ENCODE measurements around the gene WIPI1.

WIPI1 gene

DNA sequence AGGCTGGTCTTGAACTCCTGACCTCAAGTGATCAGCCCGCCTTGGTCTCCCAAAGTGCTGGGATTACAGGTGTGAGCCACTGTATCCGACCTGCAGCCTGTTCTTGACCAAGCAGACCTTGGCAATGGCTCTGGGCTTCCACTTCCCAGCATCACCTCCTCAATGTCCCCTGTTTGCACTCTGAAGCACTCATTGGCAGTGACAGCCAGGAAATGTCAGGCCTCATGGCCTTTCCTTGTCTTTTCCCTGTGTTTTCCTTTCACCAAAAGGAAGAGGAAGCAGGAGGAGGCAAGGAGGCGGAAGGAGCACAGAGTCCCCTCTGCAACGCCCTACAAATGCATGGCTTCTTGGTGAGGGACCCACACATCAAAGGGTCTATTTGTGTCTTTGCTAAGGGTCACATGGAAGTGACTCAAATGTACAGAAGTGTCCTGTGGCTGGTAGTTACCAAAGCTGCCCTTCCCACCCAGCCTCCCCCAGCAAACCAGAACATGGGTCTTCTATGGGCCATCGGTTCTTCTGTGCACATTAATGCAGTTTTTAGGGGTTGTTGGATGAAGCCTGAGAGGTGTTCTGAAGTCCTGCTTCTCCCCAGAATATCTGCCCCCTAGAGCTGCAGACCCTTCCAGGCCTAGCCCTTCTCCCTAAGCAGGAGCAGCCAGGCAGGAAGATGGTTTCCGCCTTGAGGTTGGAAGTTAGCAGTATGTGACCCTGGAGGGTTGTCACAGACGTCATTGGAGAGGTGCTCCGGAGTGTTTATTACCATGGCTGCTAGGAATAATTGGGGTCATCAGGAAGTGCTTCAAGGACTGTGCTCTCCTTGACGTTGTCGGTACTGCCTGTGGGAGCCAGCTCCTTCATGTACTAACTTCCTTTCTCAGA, 60.8 kb downstream of the WIPI1 start:
- Histone ChIP-seq H3K27ac (ENCODE audit: low read depth, low read length) (no peak overlapping the region), H3K36me3 (ENCODE audit: control insufficient read depth, insufficient read depth, low read length) (no peaks in the 10 kb centered on the region), H3K79me1 (ENCODE audit: low read length) (no peaks in the 10 kb centered on the region), H3K4me1 (ENCODE audit: control insufficient read depth, low read depth, low read length) (no peaks in the 10 kb centered on the region), H4K5ac (ENCODE audit: low read length) (no peak overlapping the region), H3K18ac (ENCODE audit: low read length) (no peak overlapping the region), H2AK5ac (ENCODE audit: low read length) (no peak overlapping the region), H4K8ac (ENCODE audit: low read depth, low read length) (no peak overlapping the region), H3K79me2 (ENCODE audit: control insufficient read depth, insufficient read depth, low read length) (no peaks in the 10 kb centered on the region), H3K4me3 (ENCODE audit: low read length) (no peak overlapping the region), H3K4me2 (ENCODE audit: low read length) (no peak overlapping the region), H2BK15ac (replicated peaks; ENCODE audit: low read depth) (no peak overlapping the region), H3K4ac (ENCODE audit: low read depth, low read length) (no peak overlapping the region), H3K27me3 (ENCODE audit: insufficient read depth, low read length, poor library complexity) (no peaks in the 10 kb centered on the region), H2BK120ac (ENCODE audit: low read depth, low read length) (no peak overlapping the region), H3K56ac (ENCODE audit: low read length) (no peak overlapping the region), H3K23ac (ENCODE audit: low read length) (no peak overlapping the region), H2BK5ac (ENCODE audit: low read length) (no peak overlapping the region), H3K9ac (ENCODE audit: low read length) (no peak overlapping the region)
- DNase-seq, result no peak
- WGBS (ENCODE audit: extremely low coverage, insufficient coverage, low lambda C conversion rate), result no CpG with 5 or more reads among the region's 10 CpGs

GRCh38 chr17:68394608-68395331, 62.5 kb downstream of the WIPI1 start:
- H4K8ac ChIP-seq (ENCODE audit: low read depth, low read length), result no peak overlapping the region
- H3K4me3 ChIP-seq (ENCODE audit: low read length), result no peak overlapping the region
- no peak overlapping the region for H3K27ac ChIP-seq (ENCODE audit: low read depth, low read length)
- no peak overlapping the region for H3K4me2 ChIP-seq (ENCODE audit: low read length)
- no peak overlapping the region for H2BK5ac ChIP-seq (ENCODE audit: low read length)
- no peaks in the 10 kb centered on the region for H3K36me3 ChIP-seq (ENCODE audit: control insufficient read depth, insufficient read depth, low read length)
- no peak overlapping the region for H2AK5ac ChIP-seq (ENCODE audit: low read length)
- no peaks in the 10 kb centered on the region for H3K27me3 ChIP-seq (ENCODE audit: insufficient read depth, low read length, poor library complexity)
- no peak overlapping the region for H3K4ac ChIP-seq (ENCODE audit: low read depth, low read length)
- H3K4me1 ChIP-seq (ENCODE audit: control insufficient read depth, low read depth, low read length), result no peaks in the 10 kb centered on the region
- no peak overlapping the region for H2BK15ac ChIP-seq (replicated peaks; ENCODE audit: low read depth)
- no peak overlapping the region for H4K5ac ChIP-seq (ENCODE audit: low read length)
- H3K23ac ChIP-seq (ENCODE audit: low read length), result no peak overlapping the region
- no peak overlapping the region for H3K9ac ChIP-seq (ENCODE audit: low read length)
- no peak for DNase-seq
- WGBS (ENCODE audit: extremely low coverage, insufficient coverage, low lambda C conversion rate), result no CpG with 5 or more reads among the region's 12 CpGs
- no peaks in the 10 kb centered on the region for H3K79me1 ChIP-seq (ENCODE audit: low read length)
- H3K79me2 ChIP-seq (ENCODE audit: control insufficient read depth, insufficient read depth, low read length), result no peaks in the 10 kb centered on the region
- H3K56ac ChIP-seq (ENCODE audit: low read length), result no peak overlapping the region
- no peak overlapping the region for H3K18ac ChIP-seq (ENCODE audit: low read length)
- no peak overlapping the region for H2BK120ac ChIP-seq (ENCODE audit: low read depth, low read length)

DNA sequence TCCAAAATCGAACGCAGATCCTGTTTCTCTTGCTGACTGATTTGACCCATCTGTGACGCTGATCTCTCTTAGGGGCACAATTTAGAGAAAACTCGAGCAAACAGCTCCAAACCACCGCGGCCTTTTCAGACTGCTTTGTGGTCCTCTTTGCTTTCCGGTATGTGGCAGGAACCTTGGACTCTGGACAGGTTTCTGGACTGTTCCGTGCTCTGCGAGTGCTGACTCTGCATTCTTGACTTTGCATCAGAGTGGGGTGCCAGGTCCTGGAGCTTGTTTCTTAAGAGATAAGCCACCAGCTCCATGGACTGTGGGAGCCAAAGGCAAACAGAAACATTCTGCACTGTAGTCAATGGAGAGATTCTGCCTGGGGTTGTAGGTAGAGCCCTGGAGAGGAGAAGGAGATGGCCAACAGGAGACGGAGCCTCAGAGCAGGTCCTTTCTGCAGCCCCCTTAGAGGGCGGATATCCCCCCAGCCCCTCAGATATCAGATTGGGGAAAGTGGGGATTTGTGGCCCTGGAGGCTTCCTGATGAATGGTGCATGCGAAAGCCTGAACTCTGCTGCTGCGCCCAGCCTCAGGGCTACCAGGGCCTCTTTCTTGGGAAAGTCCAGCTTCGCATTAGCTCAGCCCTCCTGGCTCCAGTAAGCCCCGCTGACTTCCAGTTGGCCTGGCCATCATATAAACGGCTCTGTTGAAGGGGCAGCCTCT, 65.6 kb downstream of the WIPI1 start:
- H2AK5ac ChIP-seq (ENCODE audit: low read length), result no peak overlapping the region
- no peak overlapping the region for H4K5ac ChIP-seq (ENCODE audit: low read length)
- no peaks in the 10 kb centered on the region for H3K27me3 ChIP-seq (ENCODE audit: insufficient read depth, low read length, poor library complexity)
- H3K4me3 ChIP-seq (ENCODE audit: low read length), result no peak overlapping the region
- no peak overlapping the region for H2BK5ac ChIP-seq (ENCODE audit: low read length)
- no peak overlapping the region for H4K8ac ChIP-seq (ENCODE audit: low read depth, low read length)
- no peak overlapping the region for H3K23ac ChIP-seq (ENCODE audit: low read length)
- no CpG with 5 or more reads among the region's 16 CpGs for WGBS (ENCODE audit: extremely low coverage, insufficient coverage, low lambda C conversion rate)
- H3K18ac ChIP-seq (ENCODE audit: low read length), result no peak overlapping the region
- no peak overlapping the region for H2BK120ac ChIP-seq (ENCODE audit: low read depth, low read length)
- H3K4me1 ChIP-seq (ENCODE audit: control insufficient read depth, low read depth, low read length), result no peaks in the 10 kb centered on the region
- no peak overlapping the region for H3K4me2 ChIP-seq (ENCODE audit: low read length)
- H3K9ac ChIP-seq (ENCODE audit: low read length), result no peak overlapping the region
- no peaks in the 10 kb centered on the region for H3K79me2 ChIP-seq (ENCODE audit: control insufficient read depth, insufficient read depth, low read length)
- no peak overlapping the region for H2BK15ac ChIP-seq (replicated peaks; ENCODE audit: low read depth)
- DNase-seq, result no peak
- H3K56ac ChIP-seq (ENCODE audit: low read length), result no peak overlapping the region
- H3K4ac ChIP-seq (ENCODE audit: low read depth, low read length), result no peak overlapping the region
- no peak overlapping the region for H3K27ac ChIP-seq (ENCODE audit: low read depth, low read length)
- H3K36me3 ChIP-seq (ENCODE audit: control insufficient read depth, insufficient read depth, low read length), result no peaks in the 10 kb centered on the region
- H3K79me1 ChIP-seq (ENCODE audit: low read length), result no peaks in the 10 kb centered on the region

DNA sequence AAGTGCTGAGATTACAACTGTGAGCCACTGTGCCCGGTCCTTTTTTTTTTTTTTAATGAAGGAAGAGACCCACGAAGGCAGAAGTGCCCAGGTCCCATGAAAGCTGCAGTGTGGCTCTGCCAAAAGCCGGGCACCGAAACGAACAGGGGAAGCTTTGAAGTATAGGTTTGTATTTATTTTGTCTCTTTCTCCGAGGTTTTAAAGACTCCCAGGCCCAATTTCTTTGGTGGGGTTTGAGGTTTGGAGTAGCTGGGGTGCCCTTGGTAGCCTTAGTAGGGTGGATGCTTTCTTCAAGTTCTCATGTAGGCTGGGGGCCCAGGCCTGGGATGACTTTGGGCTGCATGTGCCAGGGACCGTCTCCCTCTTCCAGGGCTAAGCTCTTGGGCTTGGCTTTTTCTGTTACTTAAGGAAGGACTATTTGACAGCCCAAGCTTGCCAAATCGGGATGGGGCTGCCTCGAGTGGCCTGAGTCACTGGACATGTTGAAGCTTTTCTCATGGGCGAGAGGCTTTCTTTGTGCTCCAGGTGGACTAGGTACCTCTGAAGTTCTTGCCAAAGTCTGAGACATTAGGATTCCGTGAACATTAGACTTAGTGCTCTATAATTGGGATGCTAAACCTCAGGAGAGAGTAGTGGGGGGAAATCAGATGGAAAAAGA, 66.3 kb downstream of the WIPI1 start:
- WGBS (ENCODE audit: extremely low coverage, insufficient coverage, low lambda C conversion rate), result no CpG with 5 or more reads among the region's 11 CpGs
- H2BK120ac ChIP-seq (ENCODE audit: low read depth, low read length), result no peak overlapping the region

GRCh38 chr17:68389041-68389440, 68.3 kb downstream of the WIPI1 start:
- H3K4ac ChIP-seq (ENCODE audit: low read depth, low read length), result no peak overlapping the region
- H2BK15ac ChIP-seq (replicated peaks; ENCODE audit: low read depth), result no peak overlapping the region
- no peak overlapping the region for H4K5ac ChIP-seq (ENCODE audit: low read length)
- H3K79me1 ChIP-seq (ENCODE audit: low read length), result no peaks in the 10 kb centered on the region
- no peak overlapping the region for H2BK5ac ChIP-seq (ENCODE audit: low read length)
- no peaks in the 10 kb centered on the region for H3K79me2 ChIP-seq (ENCODE audit: control insufficient read depth, insufficient read depth, low read length)
- H2BK120ac ChIP-seq (ENCODE audit: low read depth, low read length), result no peak overlapping the region
- no peak overlapping the region for H3K56ac ChIP-seq (ENCODE audit: low read length)
- no peak overlapping the region for H3K4me3 ChIP-seq (ENCODE audit: low read length)
- DNase-seq, result no peak
- no peak overlapping the region for H3K4me2 ChIP-seq (ENCODE audit: low read length)
- no peaks in the 10 kb centered on the region for H3K36me3 ChIP-seq (ENCODE audit: control insufficient read depth, insufficient read depth, low read length)
- no peak overlapping the region for H3K9ac ChIP-seq (ENCODE audit: low read length)
- no peak overlapping the region for H3K23ac ChIP-seq (ENCODE audit: low read length)
- H4K8ac ChIP-seq (ENCODE audit: low read depth, low read length), result no peak overlapping the region
- no peaks in the 10 kb centered on the region for H3K27me3 ChIP-seq (ENCODE audit: insufficient read depth, low read length, poor library complexity)
- no peak overlapping the region for H2AK5ac ChIP-seq (ENCODE audit: low read length)
- no peaks in the 10 kb centered on the region for H3K4me1 ChIP-seq (ENCODE audit: control insufficient read depth, low read depth, low read length)
- H3K27ac ChIP-seq (ENCODE audit: low read depth, low read length), result no peak overlapping the region
- no peak overlapping the region for H3K18ac ChIP-seq (ENCODE audit: low read length)
- WGBS (ENCODE audit: extremely low coverage, insufficient coverage, low lambda C conversion rate), result no CpG with 5 or more reads among the region's 7 CpGs

More for the DNA sequence above, 66.3 kb downstream of the WIPI1 start:
- H3K27me3 ChIP-seq (ENCODE audit: insufficient read depth, low read length, poor library complexity), result no peaks in the 10 kb centered on the region
- no peak overlapping the region for H3K23ac ChIP-seq (ENCODE audit: low read length)
- no peak for DNase-seq
- no peak overlapping the region for H3K56ac ChIP-seq (ENCODE audit: low read length)
- H3K18ac ChIP-seq (ENCODE audit: low read length), result no peak overlapping the region
- H3K27ac ChIP-seq (ENCODE audit: low read depth, low read length), result no peak overlapping the region
- H2AK5ac ChIP-seq (ENCODE audit: low read length), result no peak overlapping the region
- H3K79me2 ChIP-seq (ENCODE audit: control insufficient read depth, insufficient read depth, low read length), result no peaks in the 10 kb centered on the region
- H2BK15ac ChIP-seq (replicated peaks; ENCODE audit: low read depth), result no peak overlapping the region
- H3K79me1 ChIP-seq (ENCODE audit: low read length), result no peaks in the 10 kb centered on the region
- no peak overlapping the region for H4K8ac ChIP-seq (ENCODE audit: low read depth, low read length)
- no peak overlapping the region for H3K4ac ChIP-seq (ENCODE audit: low read depth, low read length)
- no peak overlapping the region for H3K4me2 ChIP-seq (ENCODE audit: low read length)
- H3K9ac ChIP-seq (ENCODE audit: low read length), result no peak overlapping the region
- H3K4me1 ChIP-seq (ENCODE audit: control insufficient read depth, low read depth, low read length), result no peaks in the 10 kb centered on the region
- H3K4me3 ChIP-seq (ENCODE audit: low read length), result no peak overlapping the region
- no peak overlapping the region for H2BK5ac ChIP-seq (ENCODE audit: low read length)
- no peaks in the 10 kb centered on the region for H3K36me3 ChIP-seq (ENCODE audit: control insufficient read depth, insufficient read depth, low read length)
- H4K5ac ChIP-seq (ENCODE audit: low read length), result no peak overlapping the region
